Stimulated activated CD4-positive, alpha-beta T cell treated with anti-CD3 and anti-CD28 coated beads, Interleukin-15, amount 100 ng/mL, for 1 hour (primary cell): ENCODE data around the gene PAQR3.

Source experiments
- DNase-seq, 2 donors: peaks; one replicate each; pipeline ENCODE4 v3.0.0-alpha.2; 2020; ENCODE audit warnings: low read depth in 1 of 2, low spot score in 1 of 2

The PAQR3 gene

DNA sequence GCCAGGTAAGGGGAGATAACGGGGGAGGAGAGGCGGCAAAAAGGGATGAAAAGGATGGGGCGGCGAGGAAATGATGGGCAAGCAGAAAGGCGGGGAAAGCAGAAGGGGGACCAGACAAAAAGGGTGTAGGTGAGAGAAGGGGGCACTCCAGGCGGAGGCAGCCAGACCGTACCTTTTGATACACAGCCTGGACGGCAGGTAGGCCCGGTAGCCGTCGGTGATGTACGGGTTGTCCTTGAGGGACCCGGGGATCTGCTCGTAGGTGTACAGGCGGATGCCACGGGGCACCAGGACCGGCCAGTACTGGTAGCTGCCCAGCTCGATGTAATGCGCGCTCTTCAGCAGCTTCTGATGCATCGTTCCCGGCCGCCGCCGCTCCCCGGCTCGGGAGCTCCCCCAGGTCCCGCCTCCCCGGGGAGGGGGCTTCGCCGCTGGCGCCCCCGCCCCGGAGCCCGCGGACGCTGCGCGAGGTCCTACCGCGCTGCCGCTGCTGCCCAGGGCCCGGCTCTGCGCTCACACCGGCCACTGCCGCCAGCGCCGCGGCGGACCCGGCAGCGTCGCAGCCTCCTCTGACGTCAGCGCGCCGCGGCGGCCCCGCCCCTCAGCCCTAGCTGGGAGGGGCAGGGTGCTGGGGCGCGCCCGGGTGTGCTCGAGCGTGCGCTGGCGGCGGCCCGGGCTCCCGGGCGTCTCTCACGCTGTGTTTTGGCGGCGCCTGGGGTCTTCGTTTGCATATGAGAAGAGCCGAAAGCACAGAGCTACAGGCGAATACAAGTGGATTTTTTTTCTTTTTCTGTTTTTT is at the start of gene PAQR3:
TSS of gene PAQR3 (minus strand) at position 571 of the 799 bp plus-strand sequence. CDS start at position 357, 214 bp downstream.
- peak; percentile 64 to 87 for DNase-seq

GRCh38 chr4:78987683-78988082 is 48.4 kb upstream of the PAQR3 start:
- DNase-seq: no peak

DNA sequence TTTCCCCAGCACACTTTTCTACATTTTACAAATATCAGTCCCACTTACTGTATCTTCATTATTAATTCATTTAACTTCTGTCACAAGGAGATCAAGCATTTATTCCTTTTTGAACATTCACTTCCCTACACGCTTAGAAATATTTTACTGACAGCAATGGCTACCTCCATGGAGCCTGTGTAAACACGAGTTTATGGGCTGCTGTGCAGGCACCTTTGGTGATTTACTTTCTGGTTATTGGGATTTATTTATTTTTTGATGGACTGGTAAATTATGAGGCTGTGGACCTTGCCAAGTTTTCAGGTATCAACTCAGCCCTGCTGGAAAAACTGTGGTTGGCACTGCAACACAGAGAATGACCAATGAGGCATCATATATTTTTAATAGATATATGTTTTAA is 45.4 kb upstream of the PAQR3 start:
- DNase-seq: no peak

- no peak for DNase-seq
These were observed 36.6 kb upstream of the PAQR3 start for GRCh38 chr4:78975865-78976264.

DNA sequence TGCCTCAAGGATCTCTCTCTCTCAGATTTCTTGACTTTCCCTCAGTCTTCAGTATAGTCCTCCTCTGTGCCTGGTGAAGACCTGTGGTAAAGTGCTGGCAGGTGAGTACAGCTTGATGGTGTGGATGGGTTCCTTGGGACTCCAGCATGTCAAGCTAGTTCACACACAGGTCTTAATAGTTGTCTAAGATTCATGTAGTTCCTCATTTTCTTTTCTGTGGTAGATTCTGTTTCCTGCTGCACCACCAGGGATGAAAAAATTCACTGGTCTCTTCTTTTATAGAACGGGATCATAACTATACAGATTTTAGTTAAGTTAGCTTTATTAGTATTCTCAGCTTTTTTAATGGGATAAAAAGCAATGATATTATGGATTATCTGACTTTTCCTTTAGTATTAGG is 32.5 kb upstream of the PAQR3 start:
- no peak for DNase-seq

DNA sequence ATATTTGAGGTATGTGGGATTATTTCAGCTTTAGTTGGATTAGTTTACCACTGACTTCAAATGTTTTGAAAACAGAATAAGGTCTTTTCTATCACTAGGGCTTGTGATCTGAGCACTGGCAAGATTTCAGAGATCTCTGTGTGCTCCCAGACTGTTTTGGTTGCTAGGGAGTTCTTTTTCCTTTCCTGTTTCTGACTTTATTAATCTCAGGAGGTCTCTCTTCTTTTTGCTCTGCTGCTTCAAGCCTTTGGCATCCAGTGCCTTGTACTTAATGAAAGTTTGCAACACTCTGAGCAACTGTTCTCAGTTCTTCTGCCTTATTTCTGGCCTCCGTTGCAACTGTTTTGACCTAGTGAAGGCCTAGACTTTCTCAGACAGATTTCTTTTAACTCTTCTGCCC is 32.1 kb upstream of the PAQR3 start:
- DNase-seq: no peak

GRCh38 chr4:78962597-78963115 is 23.4 kb upstream of the PAQR3 start:
- no peak for DNase-seq

DNA sequence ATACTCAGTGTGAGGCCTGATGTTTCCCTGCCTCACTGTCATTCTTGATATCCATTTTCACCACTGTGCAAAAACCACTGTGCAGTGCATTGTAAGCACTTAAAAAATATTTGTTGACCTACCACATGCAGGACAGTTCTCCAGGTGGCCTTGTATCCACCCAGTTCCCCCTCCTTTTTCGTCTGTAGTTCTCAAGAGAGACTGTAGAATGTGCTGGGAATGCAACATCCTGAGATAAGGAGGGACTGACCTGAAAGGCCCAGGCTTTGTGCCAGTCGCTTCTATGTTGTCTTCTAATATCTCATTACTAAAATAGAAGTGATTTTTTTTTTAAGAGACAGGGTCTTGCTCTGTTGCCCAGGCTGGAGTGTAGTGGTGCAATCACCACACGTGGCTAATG is 21.7 kb upstream of the PAQR3 start:
- no peak for DNase-seq

- no peak for DNase-seq
These were observed 17.7 kb upstream of the PAQR3 start for GRCh38 chr4:78956975-78957374.

DNA sequence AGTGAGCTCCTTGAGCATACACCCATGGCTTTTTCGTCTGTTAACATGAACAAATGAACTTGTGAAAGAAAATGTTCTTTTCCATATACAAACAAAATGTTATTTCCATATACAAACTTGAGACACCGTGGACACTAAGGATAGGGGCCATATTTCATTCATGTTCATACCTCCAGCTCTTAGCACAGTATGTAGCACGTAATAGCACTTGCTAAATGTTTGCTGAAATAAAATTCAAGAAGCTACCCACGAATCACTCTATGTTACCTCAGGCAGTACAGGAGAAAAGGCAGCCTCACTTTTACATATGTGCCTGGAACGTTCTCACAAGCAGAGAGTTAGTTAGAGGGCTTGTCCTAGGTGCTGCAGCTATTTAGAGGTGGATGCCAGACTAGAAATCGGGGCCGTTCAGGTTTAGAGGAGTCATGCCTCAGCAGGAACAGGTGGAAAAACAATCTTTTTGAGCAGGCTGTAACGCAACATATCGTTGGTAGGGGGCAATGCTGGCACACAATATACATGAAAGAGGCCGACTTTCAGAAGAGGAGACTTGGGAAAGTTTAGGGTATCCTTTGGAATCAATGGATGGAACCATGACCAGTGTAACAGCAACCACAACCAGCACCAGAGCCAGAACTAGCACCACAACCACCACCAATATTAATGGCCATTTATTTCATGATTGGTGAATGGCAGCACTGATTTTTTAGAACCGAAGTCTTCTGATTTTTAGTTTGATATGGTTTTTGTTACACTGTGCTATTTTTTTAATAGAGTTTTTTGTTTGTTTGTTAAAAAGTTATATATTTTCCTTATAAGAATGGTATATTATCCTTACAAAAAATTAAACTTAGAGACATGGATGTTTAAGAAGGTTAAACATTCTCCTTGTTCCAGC is 14.8 kb upstream of the PAQR3 start:
- DNase-seq: no peak

DNA sequence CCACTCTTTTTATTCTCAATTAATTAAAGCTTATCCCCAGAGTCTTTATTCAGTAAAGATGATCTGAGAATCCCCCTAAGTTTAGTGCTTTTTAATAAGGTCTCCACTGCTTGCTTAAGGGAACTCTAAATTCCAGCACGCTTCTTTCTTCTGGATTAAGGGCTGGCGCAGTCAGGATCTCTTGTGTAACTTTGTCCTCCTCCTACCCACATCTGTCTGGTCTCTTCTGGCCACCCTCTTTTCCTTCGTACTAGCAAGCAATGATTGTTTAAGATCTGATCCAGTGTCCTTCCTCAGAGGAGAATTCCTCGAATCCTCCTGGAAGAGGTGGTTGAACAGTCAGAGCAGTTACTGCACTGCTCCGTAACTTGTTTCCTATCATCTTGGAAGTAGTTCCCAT is 14.0 kb upstream of the PAQR3 start:
- DNase-seq: no peak

- no peak for DNase-seq
These were observed 12.7 kb upstream of the PAQR3 start for GRCh38 chr4:78951862-78952472.

GRCh38 chr4:78949735-78950134 is 10.5 kb upstream of the PAQR3 start:
- DNase-seq: no peak

DNA sequence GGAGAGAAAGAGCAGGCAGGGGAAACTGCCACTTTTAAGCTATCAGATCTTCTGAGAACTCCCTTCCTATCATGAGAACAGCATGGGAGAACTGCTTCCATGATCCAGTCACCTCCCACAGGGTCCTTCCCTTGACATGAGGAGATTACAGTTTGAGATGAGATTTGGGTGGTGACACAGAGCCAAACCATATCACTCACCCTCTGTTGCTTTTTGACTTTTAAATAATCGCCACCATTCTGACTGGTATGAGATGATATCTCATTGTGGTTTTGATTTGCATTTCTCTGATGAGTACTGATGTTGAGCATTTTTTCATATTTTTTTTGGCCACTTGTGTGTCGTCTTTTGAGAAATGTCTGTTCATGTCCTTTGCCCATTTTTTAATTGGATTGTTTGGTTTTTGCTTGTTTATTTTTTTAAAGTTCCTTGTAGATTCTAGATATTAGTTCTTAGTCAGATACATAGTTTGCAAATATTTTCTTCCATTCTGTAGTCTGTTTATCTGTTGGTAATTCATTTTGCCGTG is 6.5 kb upstream of the PAQR3 start:
- DNase-seq: no peak

- no peak for DNase-seq
These were observed 5.1 kb upstream of the PAQR3 start for GRCh38 chr4:78944381-78944780.

- DNase-seq: no peak
These were observed 1.5 kb upstream of the PAQR3 start for GRCh38 chr4:78940752-78941151.

DNA sequence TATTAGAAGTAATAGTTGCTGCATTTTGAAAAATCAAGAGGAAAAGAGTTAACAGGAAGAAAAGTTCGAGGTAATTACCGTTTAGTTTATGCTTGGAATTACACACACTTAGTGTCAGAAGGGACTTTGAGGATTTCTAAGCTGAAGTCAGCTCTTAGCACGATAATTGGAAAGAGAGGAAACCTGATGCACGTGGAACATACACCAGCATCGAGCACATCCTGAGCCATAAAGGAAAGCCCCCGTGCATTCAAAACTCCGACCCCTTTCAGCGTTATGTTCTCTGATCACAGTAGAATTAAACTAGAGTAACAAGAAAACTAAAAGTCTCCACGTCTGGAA is 400 bp upstream of the PAQR3 start:
- DNase-seq: no peak

- DNase-seq: no peak
These were observed 767 bp downstream of the PAQR3 start for GRCh38 chr4:78938474-78938867.

GRCh38 chr4:78937837-78938236 is 1.4 kb downstream of the PAQR3 start:
- DNase-seq: no peak

GRCh38 chr4:78936989-78937388 is 2.2 kb downstream of the PAQR3 start:
- DNase-seq: no peak

- DNase-seq: no peak
These were observed 9.1 kb downstream of the PAQR3 start for GRCh38 chr4:78930016-78930629.
